SK-N-SH (cell line): ENCODE measurements around the gene PEPD. TPM values are rescaled to one million over a fixed set of nuclear protein-coding genes. Genes with fewer than 3 reads are reported as not detected.

Experiments used
- CTCF ChIA-PET: fragments of 300-600, 350-600 bp; formaldehyde crosslinking; extraction: SDS; loops from one replicate; lab custom pipeline; 2021; lab: Yijun Ruan, JAX
- POLR2A ChIA-PET: fragments of 350-600 bp; sonication (Branson Sonifier 250); formaldehyde crosslinking; extraction: SDS; loops from one replicate; lab custom pipeline; 2020; ENCODE audit warnings: antibody characterized with exemption, inconsistent platforms; lab: Yijun Ruan, JAX
- DNase-seq: peaks from one replicate; pipeline ENCODE4 v3.0.0; 2012
- H2AFZ ChIP-seq: fragments of 200-600 bp; sonication (generic); 2 replicates; pipeline ENCODE4 v1.8.1; 2016; ENCODE audit warnings: antibody characterized with exemption, mild to moderate bottlenecking, low read depth
- H3F3A ChIP-seq: fragments of 200-600 bp; sonication (generic); replicated peaks from 2 replicates; pipeline ENCODE3; 2016; ENCODE audit warnings: antibody characterized with exemption, mild to moderate bottlenecking; ENCODE audit not compliant: insufficient read depth
- H3K27ac ChIP-seq, 2 experiments: fragments of 200-500 bp in 1 of 2; fragments of 200-600 bp in 1 of 2; sonication (Bioruptor generic) in 1 of 2; sonication (generic), shearing (Covaris generic) in 1 of 2; 2 replicates each; pipeline versions ENCODE4 v1.5.1 to v1.6.1; 2014 to 2016; ENCODE audit warnings: low read depth in 2 of 2, inconsistent platforms in 1 of 2, low read length in 1 of 2, mild to moderate bottlenecking in 1 of 2, mixed read lengths in 1 of 2
- H3K27me3 ChIP-seq: fragments of 200-600 bp; sonication (generic), shearing (Covaris generic); 2 replicates; pipeline ENCODE4 v1.6.1; 2016; ENCODE audit warnings: mixed run types; ENCODE audit not compliant: insufficient read depth
- H3K36me3 ChIP-seq, 2 experiments: fragments of 200-500 bp in 1 of 2; fragments of 200-600 bp in 1 of 2; sonication (Bioruptor generic) in 1 of 2; sonication (generic) in 1 of 2; replicated peaks in 1 of 2; 2 replicates each; pipeline versions ENCODE3 to v1.5.1; 2014 to 2016; ENCODE audit warnings: low read length in 1 of 2, mild to moderate bottlenecking in 1 of 2; ENCODE audit not compliant: insufficient read depth in 2 of 2, control insufficient read depth in 1 of 2
- H3K4me1 ChIP-seq, 2 experiments: fragments of 200-500 bp in 1 of 2; fragments of 200-600 bp in 1 of 2; sonication (Bioruptor generic) in 1 of 2; sonication (generic), shearing (Covaris generic) in 1 of 2; 2 replicates each; pipeline versions ENCODE4 v1.5.1 to v1.6.1; 2014 to 2016; ENCODE audit warnings: low read depth in 1 of 2, low read length in 1 of 2, mixed run types in 1 of 2; ENCODE audit not compliant: insufficient read depth in 2 of 2, control insufficient read depth in 1 of 2
- H3K4me2 ChIP-seq: fragments of 200-600 bp; sonication (generic), shearing (Covaris generic); 2 replicates; pipeline ENCODE4 v1.6.1; 2017; ENCODE audit warnings: mixed run types
- H3K4me3 ChIP-seq, 2 experiments: fragments of 200-500 bp in 1 of 2; fragments of 200-600 bp in 1 of 2; sonication (Bioruptor generic) in 1 of 2; sonication (generic), shearing (Covaris generic) in 1 of 2; 2 replicates each; pipeline versions ENCODE4 v1.5.1 to v1.8.1; 2014 to 2016; ENCODE audit warnings: low read depth in 2 of 2, inconsistent platforms in 1 of 2, low read length in 1 of 2, mild to moderate bottlenecking in 1 of 2, mixed read lengths in 1 of 2, moderate library complexity in 1 of 2
- H3K79me2 ChIP-seq: fragments of 200-600 bp; sonication (generic); 2 replicates; pipeline ENCODE4 v1.8.1; 2017; ENCODE audit warnings: mild to moderate bottlenecking; ENCODE audit not compliant: insufficient read depth
- H3K9ac ChIP-seq: fragments of 200-600 bp; sonication (generic); 2 replicates; pipeline ENCODE4 v1.6.1; 2017; ENCODE audit warnings: mixed run types
- H3K9me2 ChIP-seq: fragments of 200-600 bp; sonication (generic); 2 replicates; pipeline ENCODE4 v1.6.1; 2017; ENCODE audit warnings: mixed run types
- H3K9me3 ChIP-seq: fragments of 200-600 bp; sonication (generic); 2 replicates; pipeline ENCODE4 v1.6.1; 2017; ENCODE audit warnings: mixed run types, mild to moderate bottlenecking, moderate library complexity
- H4K20me1 ChIP-seq: fragments of 200-600 bp; sonication (generic); 2 replicates; pipeline ENCODE4 v1.6.1; 2017; ENCODE audit warnings: mild to moderate bottlenecking, mixed run types; ENCODE audit not compliant: insufficient read depth
- EP300 ChIP-seq, 2 experiments: IDR thresholded peaks; 2 replicates each; pipeline versions ENCODE4 v1.4.0 to v1.6.1; 2012; ENCODE audit warnings: borderline replicate concordance in 1 of 2, low read depth in 1 of 2, low read length in 1 of 2
- GATA2 ChIP-seq: sonication (generic); formaldehyde crosslinking; IDR thresholded peaks from 2 replicates; pipeline ENCODE4 v1.5.0; 2020; ENCODE audit warnings: mild to moderate bottlenecking, missing genetic modification reagents
- SIN3A ChIP-seq: IDR thresholded peaks from 2 replicates; pipeline ENCODE4 v1.6.1; 2012; ENCODE audit warnings: low read depth, mild to moderate bottlenecking, low read length, moderate library complexity, borderline replicate concordance
- TCF12 ChIP-seq: IDR thresholded peaks from 2 replicates; pipeline ENCODE4 v1.4.0; 2012
- YY1 ChIP-seq: IDR thresholded peaks from 2 replicates; pipeline ENCODE4 v1.4.0; 2012; ENCODE audit warnings: low read depth, mild to moderate bottlenecking
- WGBS: methylation state at CpG from one replicate; pipeline ENCODE4 v1.1.6; 2017; ENCODE audit warnings: low lambda C conversion rate; 5-methylcytosine and 5-hydroxymethylcytosine counted together
- polyA plus RNA-seq, 3 experiments: library from polyadenylated mRNA; depleted of rRNA; stranded (reverse); fragments of >200 nt; gene quantifications; 2 replicates each; pipeline ENCODE4 v1.2.3, GENCODE V29; 2012
- TF ChIP-seq, protein P1 (sequence below): IDR thresholded peaks from 2 replicates; pipeline ENCODE4; 2012
- TF ChIP-seq, protein P2 (sequence below): IDR thresholded peaks from 2 replicates; pipeline ENCODE4 v1.6.1; 2012; ENCODE audit warnings: mild to moderate bottlenecking, low read depth, low read length, moderate library complexity
- TF ChIP-seq, protein P3 (sequence below): fragments of 150-350 bp; IDR thresholded peaks from 2 replicates; pipeline ENCODE4 v1.6.1; 2016; ENCODE audit warnings: mild to moderate bottlenecking, low read depth, low read length

Gene PEPD
- polyA plus RNA-seq, 1 of the 3 experiments (the other 2 are of a cell fraction), result 88.9 TPM

DNA sequence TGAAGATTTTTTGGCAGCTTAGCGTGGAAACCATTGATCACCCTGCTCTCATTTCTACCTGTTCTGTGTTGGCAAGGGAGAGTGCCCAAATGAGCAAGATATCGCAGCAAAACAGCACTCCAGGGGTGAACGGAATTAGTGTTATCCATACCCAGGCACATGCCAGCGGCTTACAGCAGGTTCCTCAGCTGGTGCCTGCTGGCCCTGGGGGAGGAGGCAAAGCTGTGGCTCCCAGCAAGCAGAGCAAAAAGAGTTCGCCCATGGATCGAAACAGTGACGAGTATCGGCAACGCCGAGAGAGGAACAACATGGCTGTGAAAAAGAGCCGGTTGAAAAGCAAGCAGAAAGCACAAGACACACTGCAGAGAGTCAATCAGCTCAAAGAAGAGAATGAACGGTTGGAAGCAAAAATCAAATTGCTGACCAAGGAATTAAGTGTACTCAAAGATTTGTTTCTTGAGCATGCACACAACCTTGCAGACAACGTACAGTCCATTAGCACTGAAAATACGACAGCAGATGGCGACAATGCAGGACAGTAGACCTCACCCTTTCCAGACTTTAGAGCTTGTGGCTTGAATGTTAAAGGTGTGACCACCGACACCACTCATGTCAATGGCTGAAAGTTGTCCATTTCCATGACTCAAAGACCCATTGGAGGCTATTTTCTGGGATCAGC, 142.3 kb downstream of the PEPD start:
- no peaks in the 10 kb centered on the region for H3K9me2 ChIP-seq
- peaks cover 99% of the 10 kb centered on the region for H4K20me1 ChIP-seq
- no peak overlapping the region for H3K4me2 ChIP-seq
- no peak for DNase-seq
- H3K4me3 ChIP-seq, result no peak overlapping the region
- H3K27ac ChIP-seq, result no peak overlapping the region
- peaks cover 9% of the 10 kb centered on the region for H3F3A ChIP-seq
- TF ChIP-seq YY1, result no peak
- no peak for TF ChIP-seq TCF12
- TF ChIP-seq, protein P1, sequence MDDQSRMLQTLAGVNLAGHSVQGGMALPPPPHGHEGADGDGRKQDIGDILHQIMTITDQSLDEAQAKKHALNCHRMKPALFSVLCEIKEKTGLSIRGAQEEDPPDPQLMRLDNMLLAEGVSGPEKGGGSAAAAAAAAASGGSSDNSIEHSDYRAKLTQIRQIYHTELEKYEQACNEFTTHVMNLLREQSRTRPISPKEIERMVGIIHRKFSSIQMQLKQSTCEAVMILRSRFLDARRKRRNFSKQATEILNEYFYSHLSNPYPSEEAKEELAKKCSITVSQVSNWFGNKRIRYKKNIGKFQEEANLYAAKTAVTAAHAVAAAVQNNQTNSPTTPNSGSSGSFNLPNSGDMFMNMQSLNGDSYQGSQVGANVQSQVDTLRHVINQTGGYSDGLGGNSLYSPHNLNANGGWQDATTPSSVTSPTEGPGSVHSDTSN, result no peak
- TF ChIP-seq GATA2 (CRISPR knock-in tag), result no peak
- TF ChIP-seq, protein P2, sequence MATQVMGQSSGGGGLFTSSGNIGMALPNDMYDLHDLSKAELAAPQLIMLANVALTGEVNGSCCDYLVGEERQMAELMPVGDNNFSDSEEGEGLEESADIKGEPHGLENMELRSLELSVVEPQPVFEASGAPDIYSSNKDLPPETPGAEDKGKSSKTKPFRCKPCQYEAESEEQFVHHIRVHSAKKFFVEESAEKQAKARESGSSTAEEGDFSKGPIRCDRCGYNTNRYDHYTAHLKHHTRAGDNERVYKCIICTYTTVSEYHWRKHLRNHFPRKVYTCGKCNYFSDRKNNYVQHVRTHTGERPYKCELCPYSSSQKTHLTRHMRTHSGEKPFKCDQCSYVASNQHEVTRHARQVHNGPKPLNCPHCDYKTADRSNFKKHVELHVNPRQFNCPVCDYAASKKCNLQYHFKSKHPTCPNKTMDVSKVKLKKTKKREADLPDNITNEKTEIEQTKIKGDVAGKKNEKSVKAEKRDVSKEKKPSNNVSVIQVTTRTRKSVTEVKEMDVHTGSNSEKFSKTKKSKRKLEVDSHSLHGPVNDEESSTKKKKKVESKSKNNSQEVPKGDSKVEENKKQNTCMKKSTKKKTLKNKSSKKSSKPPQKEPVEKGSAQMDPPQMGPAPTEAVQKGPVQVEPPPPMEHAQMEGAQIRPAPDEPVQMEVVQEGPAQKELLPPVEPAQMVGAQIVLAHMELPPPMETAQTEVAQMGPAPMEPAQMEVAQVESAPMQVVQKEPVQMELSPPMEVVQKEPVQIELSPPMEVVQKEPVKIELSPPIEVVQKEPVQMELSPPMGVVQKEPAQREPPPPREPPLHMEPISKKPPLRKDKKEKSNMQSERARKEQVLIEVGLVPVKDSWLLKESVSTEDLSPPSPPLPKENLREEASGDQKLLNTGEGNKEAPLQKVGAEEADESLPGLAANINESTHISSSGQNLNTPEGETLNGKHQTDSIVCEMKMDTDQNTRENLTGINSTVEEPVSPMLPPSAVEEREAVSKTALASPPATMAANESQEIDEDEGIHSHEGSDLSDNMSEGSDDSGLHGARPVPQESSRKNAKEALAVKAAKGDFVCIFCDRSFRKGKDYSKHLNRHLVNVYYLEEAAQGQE, result no peak
- TF ChIP-seq EP300 (IDR thresholded peaks at IDR 0.05; ENCODE audit: borderline replicate concordance in 1 of 2, low read depth in 1 of 2, low read length in 1 of 2), result no peak
- TF ChIP-seq, protein P3, sequence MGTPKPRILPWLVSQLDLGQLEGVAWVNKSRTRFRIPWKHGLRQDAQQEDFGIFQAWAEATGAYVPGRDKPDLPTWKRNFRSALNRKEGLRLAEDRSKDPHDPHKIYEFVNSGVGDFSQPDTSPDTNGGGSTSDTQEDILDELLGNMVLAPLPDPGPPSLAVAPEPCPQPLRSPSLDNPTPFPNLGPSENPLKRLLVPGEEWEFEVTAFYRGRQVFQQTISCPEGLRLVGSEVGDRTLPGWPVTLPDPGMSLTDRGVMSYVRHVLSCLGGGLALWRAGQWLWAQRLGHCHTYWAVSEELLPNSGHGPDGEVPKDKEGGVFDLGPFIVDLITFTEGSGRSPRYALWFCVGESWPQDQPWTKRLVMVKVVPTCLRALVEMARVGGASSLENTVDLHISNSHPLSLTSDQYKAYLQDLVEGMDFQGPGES, result no peak
- TF ChIP-seq SIN3A, result no peak
- no peaks in the 10 kb centered on the region for H3K9me3 ChIP-seq
- peaks cover 13 to 23% of the 10 kb centered on the region in 2 experiments; a peak in 3 of 4 replicates for H3K4me1 ChIP-seq
- CTCF ChIA-PET, result interaction anchor here (0.6 to 1.9 kb wide), 8 partner anchors 9 to 144 kb away, joined by 3 to 7 read pairs (median 3); partner anchors contain the start of gene CEBPA
- WGBS, result 98% methylated on average over 16 of the region's 16 CpGs
- H3K27me3 ChIP-seq, result no peaks in the 10 kb centered on the region
- H2AFZ ChIP-seq, result no peak overlapping the region
- POLR2A ChIA-PET, result no interaction called here
- no peak overlapping the region for H3K9ac ChIP-seq
- H3K79me2 ChIP-seq, result peaks cover 100% of the 10 kb centered on the region
- peaks cover 18 to 19% of the 10 kb centered on the region in 2 experiments for H3K36me3 ChIP-seq
